Progenitor cell of endocrine pancreas (in vitro differentiated cells): Measurements from ENCODE around the gene GTF2IRD2. TPM values are rescaled to one million over a fixed set of nuclear protein-coding genes. Genes with fewer than 3 reads are reported as not detected.
"Not testable (repeated sequence)": the region's sequence is repeated elsewhere in the genome, so short reads cannot be mapped to it uniquely, and the experiment has no call there.

ENCODE experiments used
- DNase-seq: peaks from one replicate; pipeline ENCODE4 v3.0.0; 2021; ENCODE audit warnings: low spot score; ENCODE audit not compliant: unreplicated experiment
- H3K27ac Mint-ChIP-seq: 2 replicates; pipeline ENCODE4 v1.8.0; 2021; ENCODE audit warnings: mild to moderate bottlenecking, moderate library complexity, mixed read lengths
- H3K27me3 Mint-ChIP-seq: 2 replicates; pipeline ENCODE4 v1.8.0; 2021; ENCODE audit warnings: mixed read lengths
- H3K36me3 Mint-ChIP-seq: 2 replicates; pipeline ENCODE4 v1.8.0; 2022; ENCODE audit warnings: mixed read lengths; ENCODE audit not compliant: insufficient read depth
- H3K4me1 Mint-ChIP-seq: 2 replicates; pipeline ENCODE4 v1.8.0; 2021; ENCODE audit warnings: low read depth, mixed read lengths
- H3K4me3 Mint-ChIP-seq: 2 replicates; pipeline ENCODE4 v1.8.0; 2021; ENCODE audit warnings: low read depth, mild to moderate bottlenecking, moderate library complexity, mixed read lengths
- H3K9me3 Mint-ChIP-seq: 2 replicates; pipeline ENCODE4 v1.8.0; 2021; ENCODE audit warnings: low read depth, mixed read lengths
- total RNA-seq: library from RNA; stranded (reverse); gene quantifications from 2 replicates; pipeline ENCODE4 v1.2.1, GENCODE V29; 2021

The GTF2IRD2 gene
- total RNA-seq, 1 donor from 2014 or later: 37.0 TPM

- H3K4me1 Mint-ChIP-seq, H3K36me3 Mint-ChIP-seq, H3K9me3 Mint-ChIP-seq, H3K4me3 Mint-ChIP-seq, H3K27me3 Mint-ChIP-seq, DNase-seq, H3K27ac Mint-ChIP-seq: not testable (repeated sequence)
Measured at GRCh38 chr7:74772093-74772492, 79.3 kb downstream of the GTF2IRD2 start.

GRCh38 chr7:74770062-74770461 is 81.3 kb downstream of the GTF2IRD2 start:
- not testable (repeated sequence) for H3K4me3 Mint-ChIP-seq, H3K27me3 Mint-ChIP-seq, H3K9me3 Mint-ChIP-seq, H3K4me1 Mint-ChIP-seq, H3K27ac Mint-ChIP-seq, H3K36me3 Mint-ChIP-seq, DNase-seq

GRCh38 chr7:74766991-74767390 is 84.4 kb downstream of the GTF2IRD2 start:
- not testable (repeated sequence) for H3K4me3 Mint-ChIP-seq, H3K27ac Mint-ChIP-seq, H3K4me1 Mint-ChIP-seq, H3K9me3 Mint-ChIP-seq, H3K27me3 Mint-ChIP-seq, H3K36me3 Mint-ChIP-seq, DNase-seq

GRCh38 chr7:74766509-74766908 is 84.9 kb downstream of the GTF2IRD2 start:
- H3K27me3 Mint-ChIP-seq, H3K9me3 Mint-ChIP-seq, H3K36me3 Mint-ChIP-seq, H3K4me1 Mint-ChIP-seq, H3K4me3 Mint-ChIP-seq, H3K27ac Mint-ChIP-seq, DNase-seq: not testable (repeated sequence)

GRCh38 chr7:74765205-74765918 is 86.0 kb downstream of the GTF2IRD2 start:
- not testable (repeated sequence) for H3K4me1 Mint-ChIP-seq, H3K4me3 Mint-ChIP-seq, H3K36me3 Mint-ChIP-seq, H3K27ac Mint-ChIP-seq, H3K27me3 Mint-ChIP-seq, DNase-seq, H3K9me3 Mint-ChIP-seq

- H3K4me1 Mint-ChIP-seq, H3K9me3 Mint-ChIP-seq, H3K4me3 Mint-ChIP-seq, H3K27ac Mint-ChIP-seq, DNase-seq, H3K27me3 Mint-ChIP-seq, H3K36me3 Mint-ChIP-seq: not testable (repeated sequence)
Measured at GRCh38 chr7:74758982-74759381, 92.4 kb downstream of the GTF2IRD2 start.

- H3K36me3 Mint-ChIP-seq, H3K4me1 Mint-ChIP-seq, DNase-seq, H3K27me3 Mint-ChIP-seq, H3K27ac Mint-ChIP-seq, H3K4me3 Mint-ChIP-seq, H3K9me3 Mint-ChIP-seq: not testable (repeated sequence)
Measured at GRCh38 chr7:74758268-74758667, 93.1 kb downstream of the GTF2IRD2 start.

- not testable (repeated sequence) for H3K27me3 Mint-ChIP-seq, DNase-seq, H3K4me3 Mint-ChIP-seq, H3K27ac Mint-ChIP-seq, H3K36me3 Mint-ChIP-seq, H3K4me1 Mint-ChIP-seq, H3K9me3 Mint-ChIP-seq
Measured at GRCh38 chr7:74756673-74757072, 94.7 kb downstream of the GTF2IRD2 start.

GRCh38 chr7:74753921-74754482 is 97.4 kb downstream of the GTF2IRD2 start:
- not testable (repeated sequence) for DNase-seq, H3K36me3 Mint-ChIP-seq, H3K4me3 Mint-ChIP-seq, H3K27ac Mint-ChIP-seq, H3K9me3 Mint-ChIP-seq, H3K4me1 Mint-ChIP-seq, H3K27me3 Mint-ChIP-seq

Other genes with a start within 250 kb of the GTF2IRD2 start
- 605 and 607 TPM in 2 replicates for gene GTF2I, start 193.9 kb downstream of the GTF2IRD2 start, total RNA-seq
- 0.58 TPM in 1 of 2 replicates, not detected in the other for gene NCF1, start 77.6 kb downstream of the GTF2IRD2 start, total RNA-seq
- gene CASTOR2, start 113.1 kb upstream of the GTF2IRD2 start, total RNA-seq: 67.0 and 79.8 TPM in 2 replicates
- gene RCC1L, start 222.2 kb upstream of the GTF2IRD2 start, total RNA-seq: 41.1 and 43.9 TPM in 2 replicates
- gene GTF2IRD2B, start 241.0 kb upstream of the GTF2IRD2 start, total RNA-seq: 57.5 and 65.5 TPM in 2 replicates